Skeletal muscle cell (primary cell): ENCODE data around the gene OR11A1.
A peak's percentile ranks its signal among the peaks of the same experiment; 100 is the strongest.

ENCODE experiments used
- DNase-seq: peaks from one replicate; pipeline ENCODE4 v3.0.0-alpha.2; 2010; ENCODE audit warnings: low read depth
- H3K4me3 ChIP-seq: 2 replicates; pipeline ENCODE4 v1.5.1; 2011; ENCODE audit warnings: low read depth, mild to moderate bottlenecking, control low read depth, low read length, moderate library complexity

The OR11A1 gene

GRCh38 chr6:29456971-29457370 lies at the start of gene OR11A1, which contains the start of gene OR2H1:
Gene OR11A1, minus strand, starts transcription at chr6:29457071. Its CDS starts 29,430 bp downstream, at chr6:29427641.
Gene OR2H1, plus strand, starts transcription at chr6:29457155. Its CDS starts 4,615 bp downstream, at chr6:29461770.
- H3K4me3 ChIP-seq: no peak within 1 kb of the TSS
- DNase-seq: no peak

GRCh38 chr6:29506446-29507067 lies 49.7 kb upstream of the OR11A1 start:
- H3K4me3 ChIP-seq: no peak overlapping the region
- no peak for DNase-seq

GRCh38 chr6:29505808-29506207 lies 48.9 kb upstream of the OR11A1 start:
- no peak overlapping the region for H3K4me3 ChIP-seq
- DNase-seq: no peak

GRCh38 chr6:29504961-29505360 lies 48.1 kb upstream of the OR11A1 start:
- H3K4me3 ChIP-seq: no peak overlapping the region
- no peak for DNase-seq

GRCh38 chr6:29502597-29502996 lies 45.7 kb upstream of the OR11A1 start:
- H3K4me3 ChIP-seq: no peak overlapping the region
- peak; percentile 5 for DNase-seq

GRCh38 chr6:29502181-29502580 lies 45.3 kb upstream of the OR11A1 start:
- H3K4me3 ChIP-seq: no peak overlapping the region
- no peak for DNase-seq

GRCh38 chr6:29501106-29501505 lies 44.2 kb upstream of the OR11A1 start:
- H3K4me3 ChIP-seq: no peak overlapping the region
- DNase-seq: no peak

GRCh38 chr6:29500594-29500993 lies 43.7 kb upstream of the OR11A1 start:
- no peak overlapping the region for H3K4me3 ChIP-seq
- no peak for DNase-seq

- H3K4me3 ChIP-seq: no peak overlapping the region
- DNase-seq: no peak
Observed at GRCh38 chr6:29499704-29500103, 42.8 kb upstream of the OR11A1 start.

- no peak overlapping the region for H3K4me3 ChIP-seq
- DNase-seq: no peak
Observed at GRCh38 chr6:29496961-29497360, 40.1 kb upstream of the OR11A1 start.

- no peak for DNase-seq
- no peak overlapping the region for H3K4me3 ChIP-seq
Observed at GRCh38 chr6:29495571-29495970, 38.7 kb upstream of the OR11A1 start.

- DNase-seq: no peak
- no peak overlapping the region for H3K4me3 ChIP-seq
Observed at GRCh38 chr6:29494131-29494530, 37.3 kb upstream of the OR11A1 start.

GRCh38 chr6:29493261-29493660 lies 36.4 kb upstream of the OR11A1 start:
- DNase-seq: no peak
- H3K4me3 ChIP-seq: no peak overlapping the region

- H3K4me3 ChIP-seq: no peak overlapping the region
- no peak for DNase-seq
Observed at GRCh38 chr6:29491574-29491973, 34.7 kb upstream of the OR11A1 start.

- no peak for DNase-seq
- H3K4me3 ChIP-seq: no peak overlapping the region
Observed at GRCh38 chr6:29490552-29490951, 33.7 kb upstream of the OR11A1 start.

GRCh38 chr6:29490055-29490454 lies 33.2 kb upstream of the OR11A1 start:
- no peak overlapping the region for H3K4me3 ChIP-seq
- no peak for DNase-seq

- H3K4me3 ChIP-seq: no peak overlapping the region
- DNase-seq: no peak
Observed at GRCh38 chr6:29489286-29489685, 32.4 kb upstream of the OR11A1 start.

- DNase-seq: no peak
- no peak overlapping the region for H3K4me3 ChIP-seq
Observed at GRCh38 chr6:29488874-29489273, 32.0 kb upstream of the OR11A1 start.

- H3K4me3 ChIP-seq: no peak within 1 kb of the TSS
- DNase-seq: no peak
Observed at GRCh38 chr6:29487660-29488059, 30.8 kb upstream of the OR11A1 start, which contains the start of gene MAS1L. Gene MAS1L, minus strand, starts transcription at chr6:29487956. Its CDS starts 54 bp downstream, at chr6:29487902.

- no peak for DNase-seq
Observed at GRCh38 chr6:29487131-29487530, 30.3 kb upstream of the OR11A1 start.

GRCh38 chr6:29486577-29486976 lies 29.7 kb upstream of the OR11A1 start:
- no peak overlapping the region for H3K4me3 ChIP-seq
- DNase-seq: no peak

More at GRCh38 chr6:29487131-29487530, 30.3 kb upstream of the OR11A1 start:
- H3K4me3 ChIP-seq: no peak overlapping the region

GRCh38 chr6:29483735-29484134 lies 26.9 kb upstream of the OR11A1 start:
- no peak for DNase-seq
- H3K4me3 ChIP-seq: no peak overlapping the region
